WI38 (cell line): ENCODE measurements around the gene CD300LG.

Source experiments
- H3K4me3 ChIP-seq: 2 replicates; pipeline ENCODE4 v1.5.1; 2011; ENCODE audit warnings: low read depth, mild to moderate bottlenecking, control low read depth, low read length
- TF ChIP-seq, protein P1 (sequence below): IDR thresholded peaks from 2 replicates; pipeline ENCODE4 v1.5.1; 2012; ENCODE audit warnings: low read depth, mild to moderate bottlenecking, control low read depth, low read length

CD300LG gene

DNA sequence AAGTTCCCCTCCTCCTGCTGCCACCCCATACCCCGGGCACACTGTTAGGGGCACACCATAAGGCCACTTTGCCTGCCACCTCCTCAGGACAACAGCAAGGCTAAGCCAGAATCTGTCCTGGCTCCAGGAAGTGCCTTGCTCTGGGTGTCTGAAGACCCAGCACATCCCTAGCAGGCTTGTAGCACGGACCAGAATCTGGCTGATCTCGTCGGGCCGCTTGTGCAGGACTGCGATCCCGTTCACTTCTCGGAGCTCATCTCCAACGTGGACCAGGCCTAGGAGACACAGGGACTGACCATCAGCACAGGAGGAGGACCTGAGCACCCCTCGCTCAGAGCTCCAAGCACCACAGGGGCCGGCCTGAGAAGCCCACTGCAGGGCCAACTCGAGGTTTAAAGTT is 21.4 kb upstream of the CD300LG start:
- H3K4me3 ChIP-seq = no peak overlapping the region
- TF ChIP-seq, protein P1, sequence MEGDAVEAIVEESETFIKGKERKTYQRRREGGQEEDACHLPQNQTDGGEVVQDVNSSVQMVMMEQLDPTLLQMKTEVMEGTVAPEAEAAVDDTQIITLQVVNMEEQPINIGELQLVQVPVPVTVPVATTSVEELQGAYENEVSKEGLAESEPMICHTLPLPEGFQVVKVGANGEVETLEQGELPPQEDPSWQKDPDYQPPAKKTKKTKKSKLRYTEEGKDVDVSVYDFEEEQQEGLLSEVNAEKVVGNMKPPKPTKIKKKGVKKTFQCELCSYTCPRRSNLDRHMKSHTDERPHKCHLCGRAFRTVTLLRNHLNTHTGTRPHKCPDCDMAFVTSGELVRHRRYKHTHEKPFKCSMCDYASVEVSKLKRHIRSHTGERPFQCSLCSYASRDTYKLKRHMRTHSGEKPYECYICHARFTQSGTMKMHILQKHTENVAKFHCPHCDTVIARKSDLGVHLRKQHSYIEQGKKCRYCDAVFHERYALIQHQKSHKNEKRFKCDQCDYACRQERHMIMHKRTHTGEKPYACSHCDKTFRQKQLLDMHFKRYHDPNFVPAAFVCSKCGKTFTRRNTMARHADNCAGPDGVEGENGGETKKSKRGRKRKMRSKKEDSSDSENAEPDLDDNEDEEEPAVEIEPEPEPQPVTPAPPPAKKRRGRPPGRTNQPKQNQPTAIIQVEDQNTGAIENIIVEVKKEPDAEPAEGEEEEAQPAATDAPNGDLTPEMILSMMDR = no peak

DNA sequence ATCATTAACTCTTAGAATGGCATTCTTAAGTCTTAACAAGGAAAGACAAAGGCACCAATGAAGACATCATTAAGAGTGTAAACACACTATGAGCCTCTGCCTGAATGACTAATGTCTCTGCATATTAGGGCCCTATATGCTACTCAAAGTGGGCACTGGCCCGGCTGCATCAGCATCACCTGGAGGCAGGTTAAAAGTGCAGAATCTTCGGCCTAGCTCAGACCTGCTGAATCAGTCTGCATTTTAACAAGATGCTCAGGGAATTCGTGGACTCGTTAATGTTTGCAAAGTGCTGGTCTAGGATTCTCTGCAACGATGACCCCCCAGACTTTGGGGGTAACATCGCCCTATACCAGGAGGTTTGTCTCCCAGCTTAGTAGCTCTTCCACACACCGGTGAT is 20.8 kb upstream of the CD300LG start:
- no peak overlapping the region for H3K4me3 ChIP-seq
- TF ChIP-seq, protein P1 = no peak

DNA sequence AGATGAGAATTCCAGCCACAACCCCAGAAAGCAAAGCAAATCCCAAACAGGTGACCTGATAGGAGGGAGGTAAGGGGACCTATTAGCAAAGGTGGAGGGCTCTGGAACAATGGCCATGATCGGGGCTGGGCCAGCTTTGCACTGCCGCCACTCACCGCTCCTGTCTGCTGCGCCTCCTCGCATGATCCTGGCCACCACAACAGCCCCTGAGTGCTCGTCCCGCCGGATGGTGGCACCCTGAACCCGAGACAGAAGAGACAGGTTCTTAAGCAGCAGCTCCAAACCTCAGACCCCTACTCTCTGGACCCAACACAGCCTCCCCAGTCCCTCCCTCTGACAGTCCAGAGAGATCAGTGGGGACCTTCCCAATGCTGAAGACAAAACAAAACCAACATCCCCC is 19.4 kb upstream of the CD300LG start:
- TF ChIP-seq, protein P1 = no peak
- no peak overlapping the region for H3K4me3 ChIP-seq

DNA sequence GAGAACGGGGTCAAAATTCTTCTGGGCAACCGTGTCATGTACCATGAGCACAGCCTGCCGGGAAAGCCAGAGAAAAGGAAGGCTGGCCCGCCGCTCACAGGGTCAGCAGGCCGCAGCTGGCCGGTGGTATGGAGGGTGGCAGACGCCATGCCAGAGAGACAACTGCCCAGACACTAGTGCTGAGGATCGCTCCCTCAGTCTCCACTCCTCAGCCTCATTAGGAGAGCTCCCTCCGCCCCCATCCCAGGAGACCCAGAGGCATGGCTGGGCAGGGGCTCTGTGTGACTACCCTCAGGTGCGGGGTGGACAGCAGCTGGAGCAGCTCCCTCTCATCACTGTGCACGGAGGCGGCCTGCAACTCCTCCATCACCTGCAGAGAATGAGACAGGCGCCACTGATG is 17.2 kb upstream of the CD300LG start:
- H3K4me3 ChIP-seq = no peak overlapping the region
- TF ChIP-seq, protein P1 = no peak

DNA sequence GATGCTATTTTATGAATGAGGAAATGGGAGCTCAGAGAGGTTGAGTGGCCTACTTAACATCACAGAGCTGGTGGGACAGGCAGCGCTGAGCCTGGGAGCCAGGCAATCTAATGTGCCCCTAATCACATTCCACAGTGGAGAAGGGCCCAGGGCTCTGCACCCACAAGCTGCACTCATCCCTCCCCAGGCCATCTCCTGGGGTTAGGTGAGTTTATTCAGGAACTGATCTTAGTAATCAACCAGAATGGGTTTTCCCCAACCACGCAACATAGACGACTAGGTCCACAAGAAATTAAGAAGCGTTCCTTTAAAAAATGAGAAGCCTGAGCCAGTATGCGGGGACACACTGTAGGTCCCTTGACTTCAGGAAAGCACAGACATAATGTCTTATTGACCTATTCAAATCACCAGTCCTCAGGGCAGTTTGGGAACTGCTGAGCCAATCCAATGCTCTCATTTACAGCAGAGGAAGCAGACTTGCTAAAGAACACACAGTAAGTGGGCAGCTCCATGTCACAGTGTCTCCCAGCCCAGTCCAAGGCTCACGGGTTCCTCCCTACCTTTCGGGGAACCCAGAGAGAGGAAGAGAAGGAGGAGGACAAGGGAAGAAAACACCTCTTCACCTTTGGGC is 16.4 kb upstream of the CD300LG start:
- H3K4me3 ChIP-seq = no peak overlapping the region
- TF ChIP-seq, protein P1 = no peak

DNA sequence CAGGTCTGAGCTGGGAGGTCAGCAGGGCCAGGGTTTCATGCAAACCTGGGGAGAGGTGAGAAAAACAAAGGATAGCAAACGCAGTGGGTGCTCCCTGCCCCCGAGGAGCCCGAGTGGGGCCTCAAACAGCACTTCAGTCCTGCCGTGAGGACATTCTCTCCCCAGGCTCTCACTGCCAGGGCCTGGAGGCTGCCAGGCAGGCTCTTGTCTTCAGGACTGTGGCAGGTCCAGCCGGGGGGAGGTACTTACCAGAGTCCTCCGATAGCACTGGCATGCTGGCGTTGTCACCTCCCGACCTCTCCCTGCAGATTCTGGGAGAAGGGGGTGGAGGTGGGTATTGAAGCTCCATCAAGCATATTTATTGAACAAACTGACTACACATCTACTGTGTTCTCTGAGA is 15.3 kb upstream of the CD300LG start:
- TF ChIP-seq, protein P1 = no peak

DNA sequence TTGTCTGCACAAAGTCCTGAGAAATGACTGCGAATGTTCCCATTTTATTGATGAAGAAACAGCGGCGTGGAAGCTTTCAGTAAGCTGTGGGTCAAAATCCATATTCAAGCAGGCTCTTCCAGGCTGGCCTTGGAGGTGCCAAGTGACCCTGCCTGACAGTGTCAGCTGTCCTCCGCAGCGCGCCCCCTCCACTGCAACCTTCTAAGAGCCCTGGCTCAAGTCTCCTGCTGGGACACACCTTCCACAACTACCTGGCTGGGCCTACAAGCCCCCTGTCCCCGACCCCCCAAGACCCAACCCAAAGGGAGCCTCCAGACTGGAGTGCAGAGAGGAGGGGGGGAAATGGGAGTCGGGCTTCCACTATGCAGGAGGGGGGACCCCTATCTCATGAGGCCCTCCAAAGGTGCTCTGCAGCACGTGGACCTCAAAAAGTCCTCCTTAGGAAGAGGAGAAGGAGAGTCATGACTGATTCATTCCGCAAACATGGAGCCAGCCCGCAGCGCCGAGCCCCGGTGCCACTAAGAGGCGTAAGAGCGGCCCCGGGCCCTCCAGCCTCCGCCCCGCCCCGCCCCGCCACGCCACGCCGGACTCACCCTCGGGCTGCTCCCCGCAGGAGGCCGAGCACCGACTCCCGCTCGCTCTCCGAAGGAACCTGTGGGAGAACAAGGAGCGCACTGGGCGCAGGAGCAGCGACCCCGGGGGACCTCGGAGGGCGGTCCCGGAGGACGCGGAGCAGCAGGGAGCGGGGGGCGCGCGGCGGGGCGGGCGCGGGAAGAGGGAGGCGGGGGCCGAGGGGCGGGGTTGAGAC is 14.6 kb upstream of the CD300LG start:
- H3K4me3 ChIP-seq = peak overlapping the region; percentile 66
- TF ChIP-seq, protein P1 = no peak

More for the DNA sequence above, 15.3 kb upstream of the CD300LG start:
- H3K4me3 ChIP-seq = no peak overlapping the region
